A673 (cell line): ENCODE data around the gene PLA2G15.

ENCODE experiments used
- EZH2 ChIP-seq: fragments of 200-600 bp; sonication (generic); IDR thresholded peaks from 2 replicates; pipeline ENCODE4 v1.6.1; 2017; ENCODE audit warnings: borderline replicate concordance, low read depth, mild to moderate bottlenecking, mixed read lengths, antibody characterized with exemption, low read length; ENCODE audit not compliant: poor library complexity, severe bottlenecking
- TF ChIP-seq, protein P1 (sequence below): fragments of 300-800, 200-600 bp; sonication (generic); conservative IDR thresholded peaks from 2 replicates; pipeline ENCODE4 v1.5.1; 2017; ENCODE audit warnings: low read depth, mild to moderate bottlenecking, antibody characterized with exemption, low read length, moderate library complexity, mixed read lengths

DNA sequence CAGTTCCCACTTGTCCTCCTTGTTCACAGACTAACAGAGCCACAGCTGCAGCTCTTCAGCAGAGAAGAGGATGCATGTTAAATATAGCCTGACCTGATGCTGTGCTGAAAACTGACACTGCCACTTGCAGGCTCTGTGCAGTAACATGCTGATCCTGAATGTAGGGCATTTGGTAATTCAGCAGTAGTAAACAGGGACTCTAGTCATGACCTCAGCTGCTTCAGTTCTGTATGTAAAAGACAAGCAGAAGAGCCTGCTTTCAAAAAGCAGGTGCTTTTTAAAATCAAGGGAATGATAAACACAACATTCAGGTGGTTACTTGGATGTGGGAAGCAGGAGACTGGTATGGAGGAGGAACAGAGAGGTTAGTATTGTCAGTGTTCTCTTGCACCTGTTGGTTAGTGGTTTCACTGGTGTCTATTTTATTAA is 43.1 kb upstream of the PLA2G15 start:
- TF ChIP-seq, protein P1, sequence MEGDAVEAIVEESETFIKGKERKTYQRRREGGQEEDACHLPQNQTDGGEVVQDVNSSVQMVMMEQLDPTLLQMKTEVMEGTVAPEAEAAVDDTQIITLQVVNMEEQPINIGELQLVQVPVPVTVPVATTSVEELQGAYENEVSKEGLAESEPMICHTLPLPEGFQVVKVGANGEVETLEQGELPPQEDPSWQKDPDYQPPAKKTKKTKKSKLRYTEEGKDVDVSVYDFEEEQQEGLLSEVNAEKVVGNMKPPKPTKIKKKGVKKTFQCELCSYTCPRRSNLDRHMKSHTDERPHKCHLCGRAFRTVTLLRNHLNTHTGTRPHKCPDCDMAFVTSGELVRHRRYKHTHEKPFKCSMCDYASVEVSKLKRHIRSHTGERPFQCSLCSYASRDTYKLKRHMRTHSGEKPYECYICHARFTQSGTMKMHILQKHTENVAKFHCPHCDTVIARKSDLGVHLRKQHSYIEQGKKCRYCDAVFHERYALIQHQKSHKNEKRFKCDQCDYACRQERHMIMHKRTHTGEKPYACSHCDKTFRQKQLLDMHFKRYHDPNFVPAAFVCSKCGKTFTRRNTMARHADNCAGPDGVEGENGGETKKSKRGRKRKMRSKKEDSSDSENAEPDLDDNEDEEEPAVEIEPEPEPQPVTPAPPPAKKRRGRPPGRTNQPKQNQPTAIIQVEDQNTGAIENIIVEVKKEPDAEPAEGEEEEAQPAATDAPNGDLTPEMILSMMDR: no peak
- no peak for TF ChIP-seq EZH2
